ENCODE results near the gene PSMD14. TPM values are rescaled to one million over a fixed set of nuclear protein-coding genes. Genes with fewer than 3 reads are reported as not detected.

Gene PSMD14
- total and polyA plus RNA-seq, 2 of the 13 experiments (the other 11 are each of a cell fraction or from before 2014, with no cell fraction given) = 60.6 to 149 TPM

DNA sequence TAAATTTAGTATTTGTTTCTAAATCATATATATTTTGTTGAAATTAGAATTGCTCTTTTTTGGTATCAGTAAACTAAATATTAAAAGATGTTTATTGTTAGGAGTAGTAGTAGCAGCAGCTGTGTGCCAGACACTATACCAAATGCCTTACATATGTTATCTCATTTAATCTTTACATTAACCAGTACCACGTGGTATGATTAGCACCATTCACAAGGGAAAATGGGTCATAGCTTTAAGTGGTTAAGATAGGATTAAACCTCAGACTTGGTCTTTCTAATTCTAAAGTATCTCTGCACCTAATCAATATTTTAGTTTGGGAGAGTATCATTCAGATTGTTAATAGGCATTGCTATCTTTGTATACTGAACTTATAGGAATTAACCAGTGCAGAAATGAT lies 29.0 kb downstream of the PSMD14 start:
- no TSS peak for BruUV-seq (replicated peaks)
- Histone ChIP-seq H3K4me2 (ENCODE audit: low read depth, low read length) (no peak overlapping the region), H3K36me3 (replicated peaks in 1 of 2; ENCODE audit: control insufficient read depth in 1 of 2, insufficient read depth in 2 of 2, low read length in 2 of 2) (peaks cover 1 to 12% of the 10 kb centered on the region in 2 experiments; a peak in 4 of 5 replicates), H3K27me3 (ENCODE audit: control insufficient read depth in 1 of 2, insufficient read depth in 2 of 2, low read length in 2 of 2) (no peaks in the 10 kb centered on the region), H3K79me2 (ENCODE audit: insufficient read depth, low read length) (peaks cover 57% of the 10 kb centered on the region), H3K27ac (ENCODE audit: extremely low read length, insufficient read depth, low read length) (no peak overlapping the region), H3K4me3 (replicated peaks in 1 of 3; ENCODE audit: insufficient read depth in 1 of 3, low read depth in 2 of 3, low read length in 3 of 3) (no peak overlapping the region), H3K9me3 (ENCODE audit: low read length) (no peaks in the 10 kb centered on the region), H3K4me1 (ENCODE audit: insufficient read depth, low read length) (peaks cover 5% of the 10 kb centered on the region; the same call in 1 of the 2 replicates), H4K20me1 (ENCODE audit: insufficient read depth, low read length) (no peaks in the 10 kb centered on the region; the same call in 1 of the 2 replicates), H2AFZ (ENCODE audit: low read length) (no peak overlapping the region), H3K9ac (ENCODE audit: insufficient read depth, low read depth, low read length) (no peak overlapping the region)
- intact Hi-C loops (cut with micrococcal nuclease; ENCODE audit: unreplicated experiment) (no loop called here), in situ Hi-C loops (cut with HindIII; ENCODE audit: extremely low pct_ligation_motif_present, low pct_unique_long_range_greater_than_20kb) (no loop called here)
- DNase-seq (ENCODE audit: low spot score) (no peak), ATAC-seq (no peak), FAIRE-seq (no peak)
- ChIA-PET CTCF (ENCODE audit: low intra/inter-chr PET ratio, low total read pairs) (no interaction called here), POLR2A (interaction anchor here (2.6 kb wide), 1 partner anchor 29 kb away, joined by 9 read pairs; the partner anchor contains the start of gene PSMD14)
- no peak for TF ChIP-seq SNAI1 (CRISPR knock-in tag; IDR thresholded peaks at IDR 0.05; ENCODE audit: borderline replicate concordance)
- no peak for TF ChIP-seq ZNF552 (CRISPR knock-in tag; IDR thresholded peaks at IDR 0.05; ENCODE audit: borderline replicate concordance)
- TF ChIP-seq ZNF282 (IDR thresholded peaks at IDR 0.05; ENCODE audit: partially characterized antibody) = no peak
- no peak for TF ChIP-seq STAT6 (CRISPR knock-in tag; IDR thresholded peaks at IDR 0.05; ENCODE audit: borderline replicate concordance)
- no peak for TF ChIP-seq KDM1A (CRISPR knock-in tag; IDR thresholded peaks at IDR 0.05)
- no peak for TF ChIP-seq ZNF451 (CRISPR knock-in tag; IDR thresholded peaks at IDR 0.05)
- TF ChIP-seq U2AF2 (IDR thresholded peaks at IDR 0.05; ENCODE audit: low read depth, low read length) = no peak
- no peak for TF ChIP-seq ZSCAN30 (CRISPR knock-in tag; IDR thresholded peaks at IDR 0.05)
- no peak for TF ChIP-seq ZNF772 (CRISPR knock-in tag; IDR thresholded peaks at IDR 0.05)
- no peak for TF ChIP-seq SIX4 (CRISPR knock-in tag; IDR thresholded peaks at IDR 0.05)
- 94% methylated on average over 1 of the region's 1 CpG for WGBS (ENCODE audit: low lambda C conversion rate)

Measured in HepG2 (cell line).